CMK (cell line): ENCODE data around the gene SMIM9.

Source experiments
- DNase-seq: peaks from one replicate; pipeline ENCODE4 v3.0.0-alpha.2; 2010; ENCODE audit warnings: low read depth

SMIM9 gene

GRCh38 chrX:154780968-154781367, 53.5 kb downstream of the SMIM9 start:
- DNase-seq: no peak

GRCh38 chrX:154779261-154779660, 55.2 kb downstream of the SMIM9 start:
- DNase-seq: no peak

- no peak for DNase-seq
Measured at GRCh38 chrX:154776753-154777152, 57.7 kb downstream of the SMIM9 start.

- DNase-seq: no peak
Measured at GRCh38 chrX:154775419-154776349, 58.8 kb downstream of the SMIM9 start.

GRCh38 chrX:154774622-154775021, 59.8 kb downstream of the SMIM9 start:
- no peak for DNase-seq
